ENCODE data around the gene SPRYD7.

DNA sequence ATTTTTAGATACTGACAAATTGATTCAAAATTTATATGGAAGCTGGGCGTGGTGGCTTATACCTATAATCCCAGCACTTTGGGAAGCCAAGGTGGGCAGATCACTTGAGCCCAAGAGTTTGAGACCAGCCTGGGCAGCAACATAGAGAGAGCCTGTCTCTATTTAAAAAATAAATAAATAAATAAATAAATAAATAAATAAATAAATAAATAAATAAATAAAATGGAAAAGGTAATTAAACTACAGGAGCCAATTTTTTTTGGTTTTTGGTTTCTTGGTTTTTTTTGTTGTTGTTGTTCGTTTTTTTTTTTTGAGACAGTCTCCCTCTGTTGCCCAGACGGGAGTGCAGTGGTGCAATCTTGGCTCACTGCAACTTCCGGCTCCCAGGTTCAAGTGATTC lies 31.3 kb upstream of the SPRYD7 start:
- TF ChIP-seq, protein P1, sequence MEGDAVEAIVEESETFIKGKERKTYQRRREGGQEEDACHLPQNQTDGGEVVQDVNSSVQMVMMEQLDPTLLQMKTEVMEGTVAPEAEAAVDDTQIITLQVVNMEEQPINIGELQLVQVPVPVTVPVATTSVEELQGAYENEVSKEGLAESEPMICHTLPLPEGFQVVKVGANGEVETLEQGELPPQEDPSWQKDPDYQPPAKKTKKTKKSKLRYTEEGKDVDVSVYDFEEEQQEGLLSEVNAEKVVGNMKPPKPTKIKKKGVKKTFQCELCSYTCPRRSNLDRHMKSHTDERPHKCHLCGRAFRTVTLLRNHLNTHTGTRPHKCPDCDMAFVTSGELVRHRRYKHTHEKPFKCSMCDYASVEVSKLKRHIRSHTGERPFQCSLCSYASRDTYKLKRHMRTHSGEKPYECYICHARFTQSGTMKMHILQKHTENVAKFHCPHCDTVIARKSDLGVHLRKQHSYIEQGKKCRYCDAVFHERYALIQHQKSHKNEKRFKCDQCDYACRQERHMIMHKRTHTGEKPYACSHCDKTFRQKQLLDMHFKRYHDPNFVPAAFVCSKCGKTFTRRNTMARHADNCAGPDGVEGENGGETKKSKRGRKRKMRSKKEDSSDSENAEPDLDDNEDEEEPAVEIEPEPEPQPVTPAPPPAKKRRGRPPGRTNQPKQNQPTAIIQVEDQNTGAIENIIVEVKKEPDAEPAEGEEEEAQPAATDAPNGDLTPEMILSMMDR (IDR thresholded peaks at IDR 0.05): no peak
- no peak for TF ChIP-seq POLR2A (IDR thresholded peaks at IDR 0.05)
